ENCODE data around the gene TAS2R40. TPM values are rescaled to one million over a fixed set of nuclear protein-coding genes. Genes with fewer than 3 reads are reported as not detected.

Gene TAS2R40
- total and polyA plus RNA-seq, 10 of the 15 experiments (the other 5 are each of a cell fraction or from before 2014, with no cell fraction given): not detected

GRCh38 chr7:143244321-143244720 is 22.5 kb downstream of the TAS2R40 start:
- WGBS (ENCODE audit: insufficient coverage, insufficient replicate concordance, low lambda C conversion rate, missing lambda C conversion rate): 0% methylated on average over 1 of the region's 1 CpG
- no peaks in the 10 kb centered on the region for H4K20me1 ChIP-seq (ENCODE audit: control insufficient read depth, insufficient read depth)
- H3K36me3 ChIP-seq (ENCODE audit: control insufficient read depth in 2 of 2, insufficient read depth in 2 of 2, low read length in 1 of 2): no peaks in the 10 kb centered on the region
- intact Hi-C loops (cut with micrococcal nuclease; ENCODE audit: unreplicated experiment) (loop anchor here (10.0 kb wide), 1 partner anchor 880 kb away; the partner anchor contains the start of gene OR2A14), in situ Hi-C loops (cut with MboI) (no loop called here)
- no TSS peak for BruUV-seq (replicated peaks)
- SMC1A ChIA-PET (ENCODE audit: uncharacterized antibody, unreplicated experiment): interaction anchor here (1.1 to 1.5 kb wide), 2 partner anchors 64 to 173 kb away, joined by 3 read pairs; no protein-coding TSS in a partner anchor
- TF ChIP-seq ATF7 (IDR thresholded peaks at IDR 0.05; ENCODE audit: low read depth): no peak
- TF ChIP-seq FOS (IDR thresholded peaks at IDR 0.05; ENCODE audit: borderline replicate concordance, extremely low read depth, insufficient read length): no peak
- no peak for TF ChIP-seq RFX5 (IDR thresholded peaks at IDR 0.05; ENCODE audit: low read depth, low read length)
- no peak for TF ChIP-seq HDAC6 (IDR thresholded peaks at IDR 0.05; ENCODE audit: unreplicated experiment)
- no peak for TF ChIP-seq CUX1 (IDR thresholded peaks at IDR 0.05; ENCODE audit: insufficient replicate concordance, low read depth, low read length)
- no peak for TF ChIP-seq MLLT1 (IDR thresholded peaks at IDR 0.05)
- no peak for TF ChIP-seq SREBF1 (IDR thresholded peaks at IDR 0.05; ENCODE audit: low read length)
- no peak for TF ChIP-seq RELB (IDR thresholded peaks at IDR 0.05; ENCODE audit: low read depth)
- ATAC-seq (no peak), FAIRE-seq (no peak), DNase-seq (ENCODE audit: low read depth, low spot score) (no peak)
- no peaks in the 10 kb centered on the region; the same call in 2 of the 3 replicates for H3K9me3 ChIP-seq (replicated peaks; ENCODE audit: control insufficient read depth, insufficient read depth, low read length)
- POLR2A ChIA-PET: no interaction called here
- no peak overlapping the region for H3K9ac ChIP-seq (ENCODE audit: control insufficient read depth, insufficient read depth, low read length)
- RAD21 ChIA-PET (ENCODE audit: unreplicated experiment): interaction anchor here (1.4 kb wide), 1 partner anchor 61 kb away, joined by 4 read pairs; no protein-coding TSS in a partner anchor
- no peak overlapping the region for H3K27ac ChIP-seq (ENCODE audit: control insufficient read depth, insufficient read depth)
- CTCF ChIA-PET: interaction anchor here (1.5 to 6.9 kb wide), 3 partner anchors 57 to 171 kb away, joined by 3 to 124 read pairs (median 3); no protein-coding TSS in a partner anchor
- no peaks in the 10 kb centered on the region for H3K4me1 ChIP-seq (ENCODE audit: control insufficient read depth, insufficient read depth, low read length)
- no peak overlapping the region for H3K4me2 ChIP-seq (ENCODE audit: control insufficient read depth, insufficient read depth)
- no peaks in the 10 kb centered on the region for H3K79me2 ChIP-seq (ENCODE audit: control insufficient read depth, insufficient read depth, low read length)
- H2AFZ ChIP-seq (ENCODE audit: control insufficient read depth, low read depth, low read length): no peak overlapping the region
- H3K27me3 ChIP-seq (replicated peaks in 1 of 2; ENCODE audit: control insufficient read depth in 2 of 2, insufficient read depth in 2 of 2, low read length in 1 of 2): no peaks in the 10 kb centered on the region
- H3K4me3 ChIP-seq: no peak overlapping the region
